ENCODE data around the gene MEGF11.
A peak's percentile ranks its signal among the peaks of the same experiment; 100 is the strongest.

MEGF11 gene

GRCh38 chr15:66253418-66254088 is at the start of gene MEGF11:
MEGF11 (minus strand) TSS chr15:66253750; CDS start chr15:66128403, 125,347 bp downstream.
- no peak for DNase-seq

GRCh38 chr15:66302489-66303278 is 49.1 kb upstream of the MEGF11 start:
- no peak for DNase-seq

GRCh38 chr15:66298803-66299251 is 45.3 kb upstream of the MEGF11 start:
- no peak for DNase-seq

- DNase-seq = no peak
Measured at GRCh38 chr15:66296186-66296585, 42.6 kb upstream of the MEGF11 start.

- DNase-seq = no peak
Measured at GRCh38 chr15:66294932-66295235, 41.3 kb upstream of the MEGF11 start.

GRCh38 chr15:66294157-66294931 is 40.8 kb upstream of the MEGF11 start:
- peak in 1 of 2 donors; percentile 27 for DNase-seq

- DNase-seq = peak; percentile 66
Measured at GRCh38 chr15:66293419-66294156, 40.0 kb upstream of the MEGF11 start, which contains the start of gene DIS3L. DIS3L (plus strand) TSS chr15:66293568; CDS start chr15:66293597, 29 bp downstream.

- no peak for DNase-seq
Measured at GRCh38 chr15:66292571-66293418, 39.2 kb upstream of the MEGF11 start.

GRCh38 chr15:66291816-66292570 is 38.4 kb upstream of the MEGF11 start:
- DNase-seq = no peak

- no peak for DNase-seq
Measured at GRCh38 chr15:66290518-66290917, 37.0 kb upstream of the MEGF11 start.

GRCh38 chr15:66290007-66290406 is 36.5 kb upstream of the MEGF11 start:
- no peak for DNase-seq

GRCh38 chr15:66288551-66289185 is 35.1 kb upstream of the MEGF11 start:
- no peak for DNase-seq

- DNase-seq = no peak
Measured at GRCh38 chr15:66288093-66288492, 34.5 kb upstream of the MEGF11 start.

- DNase-seq = peak in 1 of 2 donors; percentile 30
Measured at GRCh38 chr15:66287461-66288057, 34.0 kb upstream of the MEGF11 start.

GRCh38 chr15:66285533-66286280 is 32.2 kb upstream of the MEGF11 start:
- no peak for DNase-seq

GRCh38 chr15:66284271-66284670 is 30.7 kb upstream of the MEGF11 start:
- no peak for DNase-seq

GRCh38 chr15:66278671-66279070 is 25.1 kb upstream of the MEGF11 start:
- no peak for DNase-seq

GRCh38 chr15:66278056-66278455 is 24.5 kb upstream of the MEGF11 start:
- no peak for DNase-seq

- DNase-seq = no peak
Measured at GRCh38 chr15:66276546-66276945, 23.0 kb upstream of the MEGF11 start.

All from CD4-positive, alpha-beta T cell treated with Interleukin-4 for 1 hour (primary cell).